Tongue (tissue), 2 donors: ENCODE data around the gene TMEM138. TPM values are rescaled to one million over a fixed set of nuclear protein-coding genes. Genes with fewer than 3 reads are reported as not detected.
"Not testable (repeated sequence)": the region's sequence is repeated elsewhere in the genome, so short reads cannot be mapped to it uniquely, and the experiment has no call there.

Experiments used
- DNase-seq: peaks from one replicate; pipeline ENCODE4 v3.0.0-alpha.2; 2015
- total RNA-seq: library from RNA; depleted of rRNA; stranded (reverse); fragments of >200 nt; gene quantifications from one replicate; pipeline ENCODE4 v1.2.3, GENCODE V29; 2014

TMEM138 gene
- total RNA-seq, 1 donor from 2014 or later, result 8.1 TPM

- DNase-seq, result no peak
Observed at GRCh38 chr11:61367406-61367805, 5.2 kb downstream of the TMEM138 start.

- no peak for DNase-seq
Observed at GRCh38 chr11:61368646-61369045, 6.5 kb downstream of the TMEM138 start.

GRCh38 chr11:61369372-61370348, 7.5 kb downstream of the TMEM138 start:
- DNase-seq, result peak; percentile 64

DNA sequence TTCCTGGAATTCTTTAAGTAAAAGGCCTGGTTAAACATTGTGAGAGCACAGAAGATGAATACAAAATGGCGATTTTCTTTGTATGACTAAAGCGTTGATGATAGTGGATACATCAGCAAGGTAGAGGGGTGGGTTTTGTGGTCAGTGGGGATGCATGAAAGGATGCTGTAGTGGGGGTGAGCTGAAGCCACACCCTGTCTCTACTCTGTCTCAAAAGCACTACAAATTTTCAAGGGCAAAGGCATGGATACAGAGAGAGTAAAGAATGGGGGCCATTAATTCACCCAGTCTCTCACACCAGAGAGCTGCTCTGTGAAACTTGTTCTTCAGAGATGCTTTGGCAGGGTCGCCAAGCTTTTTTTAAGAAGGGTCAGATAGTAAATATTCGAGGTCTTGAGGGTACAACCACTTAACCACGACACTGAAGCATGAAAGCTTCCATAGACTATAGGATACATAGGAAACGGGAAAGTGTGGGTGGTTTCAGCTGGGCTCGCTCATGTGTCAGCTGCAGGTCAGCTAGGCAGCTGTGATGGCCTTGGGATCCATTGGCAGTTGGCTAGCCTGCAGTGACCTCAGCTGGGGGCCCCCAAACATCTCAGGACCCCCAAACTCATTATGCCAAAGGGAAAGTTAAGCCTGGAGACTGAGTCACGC, 8.3 kb downstream of the TMEM138 start:
- DNase-seq, result no peak

DNA sequence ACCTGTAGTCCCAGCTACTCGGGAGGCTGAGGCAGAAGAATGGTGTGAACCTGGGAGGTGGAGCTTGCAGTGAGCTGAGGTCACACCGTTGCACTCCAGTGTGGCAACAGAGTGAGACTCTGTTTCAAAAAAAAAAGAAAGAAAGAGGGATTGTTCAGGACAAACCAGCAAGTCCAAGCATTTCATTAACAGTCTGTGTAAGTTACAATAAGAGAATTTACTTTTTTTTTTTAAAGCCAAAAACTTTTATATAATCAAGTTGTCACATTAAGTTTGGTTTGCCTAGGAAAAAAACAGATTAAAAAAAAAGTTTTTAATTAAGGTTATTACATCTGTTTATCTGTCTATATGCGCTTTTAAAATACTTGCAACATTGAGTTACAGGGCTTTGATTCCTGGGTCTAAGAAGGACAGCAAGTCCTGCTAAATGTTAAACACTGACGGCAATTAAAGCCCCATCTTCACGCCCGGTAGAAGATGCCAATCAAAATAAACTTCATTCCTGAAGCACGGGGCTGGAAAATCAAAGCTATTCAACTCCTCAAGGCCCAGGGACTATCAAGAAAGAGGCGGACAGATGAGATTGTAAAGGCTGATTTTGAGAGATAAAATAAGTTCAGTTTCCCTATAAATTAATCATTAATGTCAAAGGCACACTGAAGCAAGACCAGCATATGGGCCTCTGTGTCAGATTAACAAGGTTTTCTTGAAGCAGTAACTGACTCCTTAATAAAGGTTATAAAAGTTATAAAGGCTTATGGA, 10.7 kb downstream of the TMEM138 start:
- no peak for DNase-seq

DNA sequence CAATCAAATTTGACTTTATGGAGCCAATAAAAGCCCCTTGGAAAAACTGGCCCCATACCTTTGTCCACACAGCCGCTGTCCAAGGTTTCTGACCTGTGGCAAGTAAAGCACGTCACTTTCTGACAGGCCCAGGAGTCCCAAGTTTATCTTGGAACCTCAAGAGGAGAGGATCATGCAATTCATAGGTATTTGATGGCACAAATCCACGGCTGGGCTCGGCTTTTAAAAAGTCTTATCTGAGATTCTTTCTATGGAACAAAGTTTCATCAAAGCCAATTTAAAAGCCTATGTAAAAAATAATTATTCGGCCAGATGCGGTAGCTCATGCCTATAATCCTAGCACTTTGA, 13.6 kb downstream of the TMEM138 start:
- no peak for DNase-seq

GRCh38 chr11:61377461-61378160, 15.4 kb downstream of the TMEM138 start:
- no peak for DNase-seq

GRCh38 chr11:61378713-61379313, 16.6 kb downstream of the TMEM138 start:
- DNase-seq, result peak; percentile 51

DNA sequence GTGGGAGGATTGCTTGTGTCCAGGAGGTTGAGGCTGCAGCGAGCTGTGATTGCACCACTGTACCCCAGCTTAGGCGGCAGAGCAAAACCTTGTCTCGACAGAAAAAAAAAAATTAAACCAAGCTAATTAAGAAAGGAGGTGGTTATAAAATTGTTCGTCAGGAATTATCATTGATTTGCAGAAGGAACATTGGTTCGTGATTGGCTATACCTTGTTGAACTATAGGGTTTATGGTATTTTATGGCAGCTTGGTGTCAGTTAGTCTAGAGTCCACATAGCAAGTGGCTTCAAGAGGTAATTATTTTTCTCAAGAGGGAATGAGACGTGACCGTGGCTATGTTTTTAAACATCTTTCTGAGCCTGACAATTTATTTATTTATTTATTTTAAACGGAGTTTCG, 18.7 kb downstream of the TMEM138 start:
- DNase-seq, result no peak

- DNase-seq, result not testable (repeated sequence)
Observed at GRCh38 chr11:61383859-61384258, 21.7 kb downstream of the TMEM138 start.

DNA sequence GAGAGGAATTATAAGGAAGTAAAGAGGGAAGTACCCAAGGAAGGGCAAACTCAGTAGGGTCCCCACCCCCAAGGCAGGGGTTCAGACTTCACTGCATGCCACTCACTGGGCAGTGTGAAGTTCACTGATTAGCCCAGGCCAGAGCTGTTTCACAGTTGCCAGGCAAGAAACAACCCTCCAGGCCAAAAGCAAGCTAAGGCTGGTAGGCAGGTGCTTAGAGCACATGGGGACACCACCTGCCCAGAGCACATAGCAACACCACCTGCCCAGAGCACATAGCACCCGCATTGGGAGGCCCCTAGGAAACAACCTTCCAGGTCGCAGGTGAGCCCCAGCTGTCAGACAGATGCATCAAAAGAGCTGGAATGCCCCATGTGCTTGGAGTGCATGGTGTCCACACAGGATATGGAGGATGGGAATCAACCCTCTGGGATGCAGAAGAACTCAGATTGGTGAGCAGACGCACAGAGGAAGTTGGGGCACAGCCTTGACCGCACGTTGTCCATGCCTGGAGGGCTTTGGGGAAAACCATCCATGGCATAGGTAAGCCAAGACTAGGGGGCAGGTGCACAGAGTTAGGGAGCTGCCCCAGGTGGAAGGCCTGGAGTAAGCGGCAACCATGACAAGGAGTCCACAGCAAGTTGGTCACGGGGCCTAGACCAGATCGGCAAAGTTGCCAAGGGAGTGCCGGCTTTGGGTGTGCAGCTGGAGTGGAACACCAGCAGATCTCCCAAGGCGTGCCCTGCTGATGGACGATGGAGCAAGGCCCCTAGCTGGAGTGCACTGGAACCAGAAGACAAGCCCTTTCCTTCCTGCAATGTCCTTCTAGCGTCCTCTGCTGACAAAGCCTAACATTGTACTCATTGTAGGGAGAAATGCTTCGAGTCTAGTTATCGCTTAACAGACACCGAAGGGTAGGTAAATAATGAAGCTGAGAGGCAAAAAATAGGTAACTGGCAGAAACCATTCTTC, 22.4 kb downstream of the TMEM138 start:
- no peak for DNase-seq

- no peak for DNase-seq
Observed at GRCh38 chr11:61390161-61390560, 28.0 kb downstream of the TMEM138 start.

- peak; percentile 34 for DNase-seq
Observed at GRCh38 chr11:61392981-61393595, 30.9 kb downstream of the TMEM138 start.

GRCh38 chr11:61401173-61401572, 39.0 kb downstream of the TMEM138 start:
- no peak for DNase-seq

DNA sequence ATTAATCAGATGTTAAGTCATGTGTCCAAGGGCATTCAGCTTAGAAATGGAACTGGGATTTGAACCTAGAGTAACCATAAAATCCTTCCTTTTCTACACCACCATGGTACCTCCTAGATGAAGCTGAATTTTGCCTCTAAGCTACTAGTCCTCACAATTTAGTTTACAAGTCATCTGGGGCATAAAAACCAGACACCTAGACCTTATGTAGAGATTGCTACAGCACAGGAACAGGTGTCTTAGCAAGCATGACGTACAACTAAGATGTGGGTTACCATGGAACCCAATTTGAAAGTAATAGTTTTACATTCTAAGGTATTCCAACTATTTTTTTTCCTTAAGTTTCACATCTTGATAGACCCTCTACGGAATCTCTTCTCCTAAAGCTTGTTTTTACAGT, 39.4 kb downstream of the TMEM138 start:
- no peak for DNase-seq

GRCh38 chr11:61403658-61404057, 41.5 kb downstream of the TMEM138 start:
- DNase-seq, result no peak

- no peak for DNase-seq
Observed at GRCh38 chr11:61404103-61404502, 41.9 kb downstream of the TMEM138 start.

DNA sequence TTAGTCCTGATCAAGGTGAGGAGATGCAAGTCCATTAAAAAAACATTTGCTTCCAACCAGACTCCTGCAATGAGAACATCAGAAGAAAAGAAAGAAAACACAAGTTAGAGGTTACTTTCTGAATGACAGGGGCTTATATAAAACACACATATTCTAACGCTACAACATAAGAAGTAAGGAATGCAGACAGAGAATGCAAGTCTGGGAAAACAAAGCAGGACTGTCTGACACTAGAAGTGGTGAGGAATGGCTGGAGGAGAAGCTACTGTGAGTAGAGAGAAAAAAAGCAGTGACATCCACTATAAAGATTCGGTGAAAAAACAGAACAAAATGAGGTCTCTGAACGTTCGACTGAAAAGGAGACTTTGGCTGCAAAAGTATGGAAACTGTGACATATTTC, 42.5 kb downstream of the TMEM138 start:
- peak; percentile 31 for DNase-seq

- no peak for DNase-seq
Observed at GRCh38 chr11:61406067-61406466, 43.9 kb downstream of the TMEM138 start.
